Measurements from ENCODE around the gene TIMP2. TPM values are rescaled to one million over a fixed set of nuclear protein-coding genes. Genes with fewer than 3 reads are reported as not detected.

TIMP2 gene
- total and polyA plus RNA-seq, 2 experiments from 2014 or later, result 10.6 to 22.5 TPM

DNA sequence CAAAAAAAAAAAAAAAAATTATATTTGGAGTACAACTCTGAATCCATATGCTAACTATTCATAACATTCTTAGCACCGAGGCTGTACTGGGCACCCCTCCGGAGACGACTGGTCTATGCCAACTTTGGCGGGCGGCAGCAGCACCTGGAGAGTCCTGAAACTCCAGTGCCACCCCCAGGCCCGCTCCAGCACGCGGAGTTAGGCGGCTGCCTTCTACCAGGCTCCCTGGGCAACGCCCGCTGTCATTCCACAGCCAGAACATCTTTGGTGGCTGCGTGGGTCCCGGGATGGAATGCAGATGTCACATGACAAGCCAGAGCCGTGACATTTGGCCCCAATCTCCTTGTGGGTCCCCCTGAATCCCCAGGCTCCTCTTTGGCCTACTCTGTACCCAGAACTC, 6.2 kb downstream of the TIMP2 start (continued):
- TF ChIP-seq ZNF462 (CRISPR knock-in tag; IDR thresholded peaks at IDR 0.05), result no peak
- TF ChIP-seq ZNF331 (CRISPR knock-in tag; IDR thresholded peaks at IDR 0.05; ENCODE audit: low read depth), result no peak

DNA sequence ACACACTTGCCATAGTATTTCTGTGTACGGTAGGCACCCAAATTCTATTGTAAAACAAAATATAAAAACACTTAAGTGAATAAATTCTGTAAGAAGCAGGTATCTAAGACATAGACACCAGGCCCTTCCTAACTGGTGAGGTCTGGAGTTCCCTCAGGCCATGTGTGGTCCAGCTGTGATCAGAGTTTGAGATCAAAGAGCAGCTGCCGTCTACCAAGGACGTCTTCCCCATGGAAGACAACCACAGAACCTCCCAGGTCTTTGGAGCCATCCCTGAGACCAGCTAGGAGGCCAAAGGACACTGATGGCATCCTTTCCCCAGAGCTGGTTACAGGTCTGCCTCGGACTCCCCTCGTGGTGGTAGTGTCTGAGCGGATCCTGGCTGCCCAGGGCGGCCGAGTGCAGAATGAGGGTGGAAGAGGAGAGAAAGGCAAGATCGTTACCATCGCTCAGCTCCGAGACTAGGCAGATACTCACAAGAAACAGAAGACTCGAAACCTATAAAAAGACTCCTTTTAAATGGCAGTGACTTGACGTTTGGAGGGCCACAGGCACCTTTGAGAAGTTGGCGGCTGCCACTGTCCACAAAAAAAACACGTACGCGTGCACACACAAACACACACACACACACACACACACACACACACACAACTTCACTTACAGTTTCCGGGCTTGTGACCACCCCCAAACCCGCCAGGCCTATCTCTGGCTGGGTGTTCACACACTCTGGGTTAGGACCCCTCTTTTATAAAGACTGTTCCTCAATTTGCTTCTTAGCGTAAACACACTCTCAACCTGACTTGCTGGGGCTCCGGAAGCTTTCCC, 7.5 kb downstream of the TIMP2 start:
- Histone ChIP-seq H3K27ac (ENCODE audit: low read depth) (no peak overlapping the region), H3K9me2 (ENCODE audit: insufficient read depth) (no peaks in the 10 kb centered on the region), H3K4me3 (no peak overlapping the region), H3K27me3 (ENCODE audit: insufficient read depth) (no peaks in the 10 kb centered on the region), H4K20me1 (replicated peaks; ENCODE audit: insufficient read depth) (peaks cover 21% of the 10 kb centered on the region), H3K4me1 (ENCODE audit: insufficient read depth) (peaks cover 8% of the 10 kb centered on the region), H3K4me2 (no peak overlapping the region), H3K36me3 (ENCODE audit: insufficient read depth) (0 out of 2 replicates have a peak, but pooled peaks cover 3% of the 10 kb centered on the region), H2AFZ (no peak overlapping the region), H3F3A (replicated peaks; ENCODE audit: low read depth) (no peaks in the 10 kb centered on the region), H3K79me2 (replicated peaks; ENCODE audit: insufficient read depth) (peaks cover 82% of the 10 kb centered on the region)
- no peak overlapping the region; the same call in 1 of the 2 replicates for H3K27ac Mint-ChIP-seq
- no peak for ATAC-seq
- no peak overlapping the region for H3K4me3 Mint-ChIP-seq
- no peak for DNase-seq (ENCODE audit: low spot score)
- H3K36me3 Mint-ChIP-seq (ENCODE audit: low read depth), result no peaks in the 10 kb centered on the region; the same call in 2 of the 3 replicates
- H3K27me3 Mint-ChIP-seq (ENCODE audit: insufficient read depth, low read depth, poor library complexity), result peaks cover 14% of the 10 kb centered on the region
- H3K4me1 Mint-ChIP-seq, result peaks cover 26% of the 10 kb centered on the region
- H3K9me3 Mint-ChIP-seq, result no peaks in the 10 kb centered on the region
- TF ChIP-seq ZNF114 (CRISPR knock-in tag; IDR thresholded peaks at IDR 0.05) (no peak), ZNF462 (CRISPR knock-in tag; IDR thresholded peaks at IDR 0.05) (no peak), ZNF331 (CRISPR knock-in tag; IDR thresholded peaks at IDR 0.05; ENCODE audit: low read depth) (no peak), CREB1 (CRISPR knock-in tag; IDR thresholded peaks at IDR 0.05; ENCODE audit: low read depth) (no peak), EZH2 (IDR thresholded peaks at IDR 0.05; ENCODE audit: low read depth, unreplicated experiment) (no peak), JUNB (IDR thresholded peaks at IDR 0.05; ENCODE audit: unreplicated experiment) (no peak)

Measured in GM23338 (cell line).